A549 (cell line): Measurements from ENCODE around the gene VPS41. TPM values are rescaled to one million over a fixed set of nuclear protein-coding genes. Genes with fewer than 3 reads are reported as not detected.

Source experiments
- ATAC-seq, 2 experiments: fragments of 200-7000 bp in 1 of 2; fragments of >200 bp in 1 of 2; cut with Nextera tagmentation in 1 of 2; cut with Tn5 transposase in 1 of 2; 3 replicates each; pipeline versions ENCODE4 v1.8.0 to v1.9.1; 2018 to 2020; ENCODE audit warnings: mild to moderate bottlenecking in 1 of 2, moderate library complexity in 1 of 2
- CTCF ChIA-PET: fragments of 300-600 bp; sonication (Branson Sonifier 250); formaldehyde crosslinking; extraction: SDS; loops from one replicate; lab custom pipeline; 2021; ENCODE audit warnings: antibody characterized with exemption, inconsistent platforms; lab: Yijun Ruan, JAX
- POLR2A ChIA-PET: fragments of 350-600 bp; formaldehyde crosslinking; extraction: SDS; loops from one replicate; lab custom pipeline; 2021; ENCODE audit warnings: antibody characterized with exemption, inconsistent platforms; lab: Yijun Ruan, JAX
- DNase-seq, 2 experiments: peaks; one replicate each; pipeline versions ENCODE4 v3.0.0 to v3.0.0-alpha.2; 2011 to 2016; ENCODE audit warnings: low read depth in 1 of 2, low spot score in 1 of 2
- FAIRE-seq: peaks from 2 replicates; lab custom pipeline; 2011; peaks lifted over from hg19 to GRCh38; lab: Jason Lieb, UNC
- H3K27ac ChIP-seq, 2 experiments: fragments of >200 bp; sonication (Bioruptor Twin); formaldehyde crosslinking; 3 replicates each; pipeline ENCODE4 v1.5.1; 2016 to 2017
- H3K4me1 ChIP-seq: fragments of >200 bp; sonication (Bioruptor Twin); formaldehyde crosslinking; 3 replicates; pipeline ENCODE4 v1.6.1; 2016
- H3K4me2 ChIP-seq: fragments of >200 bp; sonication (Bioruptor Twin); formaldehyde crosslinking; 3 replicates; pipeline ENCODE4 v1.6.1; 2016
- H3K4me3 ChIP-seq: fragments of >200 bp; sonication (Bioruptor Twin); formaldehyde crosslinking; 3 replicates; pipeline ENCODE4 v1.5.1; 2016
- H3K9me3 ChIP-seq: fragments of >200 bp; sonication (Bioruptor Twin); formaldehyde crosslinking; 3 replicates; pipeline ENCODE4 v1.6.1; 2016
- BHLHE40 ChIP-seq: IDR thresholded peaks from 2 replicates; pipeline ENCODE4 v1.6.1; 2012; ENCODE audit warnings: low read depth, low read length, inconsistent platforms
- CHD2 ChIP-seq: fragments of 150-350 bp; IDR thresholded peaks from 2 replicates; pipeline ENCODE4 v1.6.1; 2014; ENCODE audit warnings: low read length; ENCODE audit not compliant: partially characterized antibody
- EHF ChIP-seq: fragments of 250-450 bp; sonication (Bioruptor Pico); IDR thresholded peaks from 2 replicates; pipeline ENCODE4 v1.5.0; 2020; ENCODE audit warnings: mild to moderate bottlenecking
- EHMT2 ChIP-seq: fragments of 200-600 bp; sonication (generic); IDR thresholded peaks from 2 replicates; pipeline ENCODE4 v1.6.1; 2016; ENCODE audit warnings: antibody characterized with exemption, low read depth, mild to moderate bottlenecking, moderate library complexity
- FOSB ChIP-seq: fragments of 250-450 bp; sonication (Bioruptor Pico); IDR thresholded peaks from 2 replicates; pipeline ENCODE4 v1.5.0; 2020; ENCODE audit warnings: mild to moderate bottlenecking, moderate library complexity
- FOSL2 ChIP-seq, 2 experiments: fragments of 450-650 bp in 1 of 2; fragments of >200 bp in 1 of 2; sonication (Bioruptor Twin) in 1 of 2; formaldehyde crosslinking; IDR thresholded peaks; 2 replicates each; pipeline versions ENCODE4 v1.5.0 to v1.6.1; 2016 to 2020; ENCODE audit warnings: mild to moderate bottlenecking in 1 of 2, moderate library complexity in 1 of 2
- HEYL ChIP-seq: fragments of 250-450 bp; sonication (Bioruptor Pico); IDR thresholded peaks from 2 replicates; pipeline ENCODE4 v1.8.0; 2021; ENCODE audit warnings: mild to moderate bottlenecking, moderate library complexity
- HOXA7 ChIP-seq: fragments of 250-450 bp; sonication (Bioruptor Pico); IDR thresholded peaks from 2 replicates; pipeline ENCODE4 v1.5.0; 2020; ENCODE audit warnings: mild to moderate bottlenecking, moderate library complexity
- HOXB13 ChIP-seq: fragments of 250-450 bp; sonication (Bioruptor Pico); IDR thresholded peaks from 2 replicates; pipeline ENCODE4 v1.5.0; 2020; ENCODE audit warnings: low read depth, mild to moderate bottlenecking, moderate library complexity
- JUNB ChIP-seq: fragments of >200 bp; sonication (Bioruptor Twin); formaldehyde crosslinking; IDR thresholded peaks from 2 replicates; pipeline ENCODE4 v1.6.1; 2016
- KDM1A ChIP-seq: fragments of 200-600 bp; sonication (generic); IDR thresholded peaks from 2 replicates; pipeline ENCODE4 v1.6.1; 2016; ENCODE audit warnings: low read depth, mild to moderate bottlenecking
- KDM5A ChIP-seq: fragments of 200-600 bp; sonication (generic); IDR thresholded peaks from 2 replicates; pipeline ENCODE4 v1.6.1; 2016; ENCODE audit warnings: antibody characterized with exemption, mild to moderate bottlenecking
- PHF8 ChIP-seq: fragments of 200-600 bp; sonication (generic); IDR thresholded peaks from 2 replicates; pipeline ENCODE4 v1.6.1; 2016; ENCODE audit warnings: low read depth, mild to moderate bottlenecking, antibody characterized with exemption, moderate library complexity, borderline replicate concordance
- RAD21 ChIP-seq, 2 experiments: fragments of >200 bp in 1 of 2; sonication (Bioruptor Twin) in 1 of 2; formaldehyde crosslinking in 1 of 2; IDR thresholded peaks in 1 of 2; conservative IDR thresholded peaks in 1 of 2; 2 replicates in 1 of 2; 3 replicates in 1 of 2; pipeline ENCODE4 v1.6.1; 2012 to 2018; ENCODE audit warnings: inconsistent platforms in 1 of 2
- RCOR1 ChIP-seq: fragments of 150-350 bp; IDR thresholded peaks from 2 replicates; pipeline ENCODE4 v1.6.1; 2014; ENCODE audit warnings: antibody characterized with exemption, low read length, low read depth
- RFX5 ChIP-seq: fragments of 450-650 bp; IDR thresholded peaks from 2 replicates; pipeline ENCODE4 v1.7.1; 2014; ENCODE audit warnings: antibody characterized with exemption, mild to moderate bottlenecking, moderate library complexity
- ZSCAN20 ChIP-seq: fragments of 250-450 bp; sonication (Bioruptor Pico); IDR thresholded peaks from 2 replicates; pipeline ENCODE4 v1.8.0; 2022; ENCODE audit warnings: mild to moderate bottlenecking, moderate library complexity
- WGBS: methylation state at CpG from one replicate; pipeline ENCODE4 v1.1.6; 2017; ENCODE audit errors: missing lambda C conversion rate; 5-methylcytosine and 5-hydroxymethylcytosine counted together
- polyA plus RNA-seq, 4 experiments: library from polyadenylated mRNA; depleted of rRNA in 3 of 4; stranded (reverse); fragments of >200 nt; fragmentation: RNase III in 1 of 4; extraction: RNeasy Plus Mini Kit Qiagen cat#74134 plus additional on column Dnase treatment in 1 of 4; gene quantifications; 2 replicates in 3 of 4; 3 replicates in 1 of 4; pipeline ENCODE4 v1.2.3, GENCODE V29; 2011 to 2017
- TF ChIP-seq, protein P1 (sequence below): fragments of 450-650 bp; IDR thresholded peaks from 2 replicates; pipeline ENCODE4 v1.6.1; 2014; ENCODE audit warnings: antibody characterized with exemption
- TF ChIP-seq, protein P2 (sequence below): IDR thresholded peaks from 2 replicates; pipeline ENCODE4 v1.6.1; 2012
- TF ChIP-seq, protein P3 (sequence below): fragments of 250-450 bp; sonication (Bioruptor Pico); IDR thresholded peaks from 2 replicates; pipeline ENCODE4 v1.5.0; 2021; ENCODE audit warnings: mild to moderate bottlenecking, moderate library complexity, borderline replicate concordance
- TF ChIP-seq, protein P4 (sequence below): IDR thresholded peaks from 2 replicates; pipeline ENCODE4 v1.6.1; 2012
- TF ChIP-seq, protein P5 (sequence below): fragments of 250-450 bp; sonication (Bioruptor Pico); IDR thresholded peaks from 2 replicates; pipeline ENCODE4 v1.5.0; 2020; ENCODE audit warnings: low read depth, mild to moderate bottlenecking, moderate library complexity

Gene VPS41
- polyA plus RNA-seq, 2 of the 4 experiments (the other 2 are of a cell fraction): 24.6 to 59.9 TPM

DNA sequence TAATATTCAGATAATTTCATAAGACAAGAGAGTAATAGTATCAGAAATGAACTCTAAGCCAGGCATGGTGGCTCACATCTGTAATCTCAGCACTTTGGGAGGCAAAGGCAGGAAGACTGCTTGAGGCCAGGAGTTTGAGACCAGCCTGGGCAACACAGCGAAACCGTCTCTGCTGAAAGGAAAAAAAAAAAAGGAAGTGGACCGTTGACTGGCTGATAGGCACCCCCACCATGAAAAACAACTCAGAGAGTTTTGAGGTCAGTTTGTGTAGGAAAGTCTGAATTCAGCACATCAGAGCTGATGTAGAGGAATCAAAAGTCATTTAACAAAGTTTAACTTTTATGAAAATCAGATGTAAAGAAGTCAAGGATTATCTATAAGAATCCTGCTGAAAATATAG lies 214.7 kb downstream of the VPS41 start:
- CTCF ChIA-PET: interaction anchor here (0.6 kb wide), 1 partner anchor 350 kb away, joined by 3 read pairs; no protein-coding TSS in a partner anchor
- FAIRE-seq (no peak), DNase-seq (no peak), ATAC-seq (no peak)
- 16% methylated on average over 3 of the region's 3 CpGs for WGBS
- POLR2A ChIA-PET: no interaction called here
- Histone ChIP-seq H3K4me2 (no peak overlapping the region), H3K27ac (no peak overlapping the region), H3K4me1 (no peaks in the 10 kb centered on the region), H3K4me3 (no peak overlapping the region), H3K9me3 (no peaks in the 10 kb centered on the region)
- TF ChIP-seq CHD2: no peak
- TF ChIP-seq, protein P1, sequence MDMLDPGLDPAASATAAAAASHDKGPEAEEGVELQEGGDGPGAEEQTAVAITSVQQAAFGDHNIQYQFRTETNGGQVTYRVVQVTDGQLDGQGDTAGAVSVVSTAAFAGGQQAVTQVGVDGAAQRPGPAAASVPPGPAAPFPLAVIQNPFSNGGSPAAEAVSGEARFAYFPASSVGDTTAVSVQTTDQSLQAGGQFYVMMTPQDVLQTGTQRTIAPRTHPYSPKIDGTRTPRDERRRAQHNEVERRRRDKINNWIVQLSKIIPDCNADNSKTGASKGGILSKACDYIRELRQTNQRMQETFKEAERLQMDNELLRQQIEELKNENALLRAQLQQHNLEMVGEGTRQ: no peak
- TF ChIP-seq, protein P2, sequence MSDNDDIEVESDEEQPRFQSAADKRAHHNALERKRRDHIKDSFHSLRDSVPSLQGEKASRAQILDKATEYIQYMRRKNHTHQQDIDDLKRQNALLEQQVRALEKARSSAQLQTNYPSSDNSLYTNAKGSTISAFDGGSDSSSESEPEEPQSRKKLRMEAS: no peak

DNA sequence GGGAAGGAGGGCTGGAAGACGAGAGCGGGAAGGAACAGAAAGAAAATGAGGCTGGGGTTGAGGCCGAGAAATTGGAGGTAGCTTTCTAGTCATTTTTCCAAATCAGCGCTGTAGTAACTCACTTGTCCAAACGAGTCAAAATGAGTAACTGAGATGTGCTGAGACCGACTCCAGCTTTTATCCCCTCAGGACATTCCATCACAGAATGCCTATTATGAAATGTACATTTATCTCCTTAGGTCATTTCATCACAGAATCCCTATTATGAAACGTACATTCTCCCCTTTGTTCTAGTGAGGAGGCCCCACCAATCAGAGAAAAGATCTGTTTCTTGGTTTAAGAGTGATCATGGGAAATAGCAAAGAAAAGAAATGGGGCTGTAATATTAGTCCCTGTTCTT lies 222.1 kb downstream of the VPS41 start:
- H3K9me3 ChIP-seq: 0 out of 3 replicates have a peak, but pooled peaks cover 3% of the 10 kb centered on the region
- no peak overlapping the region for H3K27ac ChIP-seq
- CTCF ChIA-PET: interaction anchor here (1.2 kb wide), 1 partner anchor 26 kb away, joined by 3 read pairs; no protein-coding TSS in a partner anchor
- no peak for TF ChIP-seq JUNB
- TF ChIP-seq HOXB13 (CRISPR knock-in tag): no peak
- no peak for TF ChIP-seq BHLHE40
- TF ChIP-seq, protein P3, sequence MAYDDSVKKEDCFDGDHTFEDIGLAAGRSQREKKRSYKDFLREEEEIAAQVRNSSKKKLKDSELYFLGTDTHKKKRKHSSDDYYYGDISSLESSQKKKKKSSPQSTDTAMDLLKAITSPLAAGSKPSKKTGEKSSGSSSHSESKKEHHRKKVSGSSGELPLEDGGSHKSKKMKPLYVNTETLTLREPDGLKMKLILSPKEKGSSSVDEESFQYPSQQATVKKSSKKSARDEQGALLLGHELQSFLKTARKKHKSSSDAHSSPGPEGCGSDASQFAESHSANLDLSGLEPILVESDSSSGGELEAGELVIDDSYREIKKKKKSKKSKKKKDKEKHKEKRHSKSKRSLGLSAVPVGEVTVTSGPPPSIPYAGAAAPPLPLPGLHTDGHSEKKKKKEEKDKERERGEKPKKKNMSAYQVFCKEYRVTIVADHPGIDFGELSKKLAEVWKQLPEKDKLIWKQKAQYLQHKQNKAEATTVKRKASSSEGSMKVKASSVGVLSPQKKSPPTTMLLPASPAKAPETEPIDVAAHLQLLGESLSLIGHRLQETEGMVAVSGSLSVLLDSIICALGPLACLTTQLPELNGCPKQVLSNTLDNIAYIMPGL (CRISPR knock-in tag): no peak
- no peak for TF ChIP-seq PHF8
- TF ChIP-seq, protein P4, sequence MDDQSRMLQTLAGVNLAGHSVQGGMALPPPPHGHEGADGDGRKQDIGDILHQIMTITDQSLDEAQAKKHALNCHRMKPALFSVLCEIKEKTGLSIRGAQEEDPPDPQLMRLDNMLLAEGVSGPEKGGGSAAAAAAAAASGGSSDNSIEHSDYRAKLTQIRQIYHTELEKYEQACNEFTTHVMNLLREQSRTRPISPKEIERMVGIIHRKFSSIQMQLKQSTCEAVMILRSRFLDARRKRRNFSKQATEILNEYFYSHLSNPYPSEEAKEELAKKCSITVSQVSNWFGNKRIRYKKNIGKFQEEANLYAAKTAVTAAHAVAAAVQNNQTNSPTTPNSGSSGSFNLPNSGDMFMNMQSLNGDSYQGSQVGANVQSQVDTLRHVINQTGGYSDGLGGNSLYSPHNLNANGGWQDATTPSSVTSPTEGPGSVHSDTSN: no peak
- no peak for TF ChIP-seq RFX5
- TF ChIP-seq, protein P1: no peak
- TF ChIP-seq RAD21 (conservative IDR thresholded peaks at IDR 0.05 in 1 of 2, IDR thresholded peaks at IDR 0.05 in 1 of 2): no peak
- no peak for TF ChIP-seq ZSCAN20 (CRISPR knock-in tag)
- TF ChIP-seq FOSL2 (IDR thresholded peaks at IDR 0.05): no peak
- TF ChIP-seq FOSL2 (CRISPR knock-in tag; IDR thresholded peaks at IDR 0.05): no peak
- no peak for TF ChIP-seq HEYL (CRISPR knock-in tag)
- no peak for TF ChIP-seq RCOR1
- TF ChIP-seq EHMT2: no peak
- TF ChIP-seq FOSB: no peak
- FAIRE-seq (no peak), ATAC-seq (no peak), DNase-seq (no peak)
- no peaks in the 10 kb centered on the region for H3K4me1 ChIP-seq
- no peak overlapping the region for H3K4me2 ChIP-seq
- 45% methylated on average over 7 of the region's 7 CpGs for WGBS
- POLR2A ChIA-PET: no interaction called here
- H3K4me3 ChIP-seq: no peak overlapping the region

DNA sequence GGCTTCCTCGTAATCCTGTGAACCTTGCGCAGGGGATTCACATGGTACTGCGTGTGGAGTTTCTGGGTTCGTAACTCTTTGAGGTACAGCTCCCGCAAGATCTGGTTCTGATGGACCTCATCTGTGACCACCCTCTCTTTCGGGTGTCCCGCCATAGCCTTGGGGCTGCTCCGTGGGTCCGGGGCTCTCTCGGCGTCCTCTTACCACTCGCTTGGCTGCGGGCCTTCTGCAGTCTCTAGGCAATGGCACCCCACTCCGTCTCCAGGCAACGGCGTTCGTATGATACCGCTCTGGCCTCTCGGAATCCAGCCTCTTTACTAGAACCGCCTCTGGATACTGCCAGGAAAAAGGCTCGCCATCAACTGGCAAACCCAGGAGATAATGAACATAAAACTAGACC lies 223.1 kb downstream of the VPS41 start:
- ChIA-PET POLR2A (no interaction called here), CTCF (no interaction called here)
- H3K9me3 ChIP-seq: 0 out of 3 replicates have a peak, but pooled peaks cover 3% of the 10 kb centered on the region
- no peak overlapping the region for H3K4me2 ChIP-seq
- FAIRE-seq (no peak), ATAC-seq (no peak), DNase-seq (no peak)
- no peak for TF ChIP-seq HEYL (CRISPR knock-in tag)
- TF ChIP-seq, protein P5, sequence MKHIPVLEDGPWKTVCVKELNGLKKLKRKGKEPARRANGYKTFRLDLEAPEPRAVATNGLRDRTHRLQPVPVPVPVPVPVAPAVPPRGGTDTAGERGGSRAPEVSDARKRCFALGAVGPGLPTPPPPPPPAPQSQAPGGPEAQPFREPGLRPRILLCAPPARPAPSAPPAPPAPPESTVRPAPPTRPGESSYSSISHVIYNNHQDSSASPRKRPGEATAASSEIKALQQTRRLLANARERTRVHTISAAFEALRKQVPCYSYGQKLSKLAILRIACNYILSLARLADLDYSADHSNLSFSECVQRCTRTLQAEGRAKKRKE (CRISPR knock-in tag): no peak
- no peak for TF ChIP-seq KDM5A
- no peak for TF ChIP-seq KDM1A
- TF ChIP-seq EHF: no peak
- TF ChIP-seq HOXA7 (CRISPR knock-in tag): no peak
- no peak for TF ChIP-seq FOSL2 (IDR thresholded peaks at IDR 0.05)
- no peak for TF ChIP-seq FOSL2 (CRISPR knock-in tag; IDR thresholded peaks at IDR 0.05)
- no peak overlapping the region for H3K4me3 ChIP-seq
- no peak overlapping the region for H3K27ac ChIP-seq
- no peaks in the 10 kb centered on the region for H3K4me1 ChIP-seq
- 68% methylated on average over 21 of the region's 21 CpGs for WGBS
